Astrocyte (in vitro differentiated cells and primary cell): ENCODE measurements around the gene MIEF2.

Experiments
- CTCF ChIP-seq: IDR thresholded peaks from 2 replicates; pipeline ENCODE4 v1.5.1; 2011; ENCODE audit warnings: low read depth, mild to moderate bottlenecking, inconsistent platforms, low read length, moderate library complexity; ENCODE audit not compliant: insufficient read depth
- EZH2 ChIP-seq: IDR thresholded peaks from 2 replicates; pipeline ENCODE4 v1.6.1; 2012; ENCODE audit warnings: mild to moderate bottlenecking, low read length, inconsistent platforms; ENCODE audit not compliant: insufficient read depth

DNA sequence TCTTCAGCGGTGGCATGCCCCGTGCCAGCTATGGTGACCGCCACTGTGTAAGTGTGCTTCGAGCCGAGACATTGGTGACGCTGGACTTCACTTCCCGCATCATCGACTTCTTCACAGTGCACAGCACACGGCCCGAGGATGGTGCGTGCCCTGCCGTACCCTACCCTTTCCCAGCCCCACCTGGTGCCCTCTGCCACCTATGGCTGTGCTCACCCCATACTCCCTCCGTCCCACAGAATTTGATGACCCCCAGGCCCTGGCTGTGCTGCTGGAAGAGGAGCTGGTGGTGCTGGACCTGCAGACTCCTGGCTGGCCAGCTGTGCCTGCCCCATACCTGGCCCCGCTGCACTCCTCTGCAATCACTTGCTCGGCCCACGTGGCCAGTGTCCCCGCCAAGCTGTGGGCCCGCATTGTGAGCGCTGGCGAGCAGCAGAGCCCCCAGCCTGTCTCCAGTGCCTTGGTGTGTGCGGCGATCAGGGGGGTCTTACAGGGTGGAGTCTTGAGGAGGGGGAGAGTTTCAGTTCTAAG is 25.5 kb upstream of the MIEF2 start:
- TF ChIP-seq CTCF: no peak
- no peak for TF ChIP-seq EZH2
